SH-SY5Y (cell line): Measurements from ENCODE around the gene ARHGAP11A.

ENCODE experiments used
- GATA2 ChIP-seq: IDR thresholded peaks from 2 replicates; pipeline ENCODE4 v1.6.1; 2011; ENCODE audit warnings: mild to moderate bottlenecking, low read depth, low read length
- GATA3 ChIP-seq: IDR thresholded peaks from 2 replicates; pipeline ENCODE4 v1.6.1; 2011; ENCODE audit warnings: low read depth, mild to moderate bottlenecking, low read length, moderate library complexity

GRCh38 chr15:32656091-32656490 lies 40.8 kb downstream of the ARHGAP11A start:
- TF ChIP-seq GATA2 (0 out of 2 replicates have a peak, but pooled peaks have one; percentile 10), GATA3 (no peak)
